ENCODE measurements around the gene WDR6.

DNA sequence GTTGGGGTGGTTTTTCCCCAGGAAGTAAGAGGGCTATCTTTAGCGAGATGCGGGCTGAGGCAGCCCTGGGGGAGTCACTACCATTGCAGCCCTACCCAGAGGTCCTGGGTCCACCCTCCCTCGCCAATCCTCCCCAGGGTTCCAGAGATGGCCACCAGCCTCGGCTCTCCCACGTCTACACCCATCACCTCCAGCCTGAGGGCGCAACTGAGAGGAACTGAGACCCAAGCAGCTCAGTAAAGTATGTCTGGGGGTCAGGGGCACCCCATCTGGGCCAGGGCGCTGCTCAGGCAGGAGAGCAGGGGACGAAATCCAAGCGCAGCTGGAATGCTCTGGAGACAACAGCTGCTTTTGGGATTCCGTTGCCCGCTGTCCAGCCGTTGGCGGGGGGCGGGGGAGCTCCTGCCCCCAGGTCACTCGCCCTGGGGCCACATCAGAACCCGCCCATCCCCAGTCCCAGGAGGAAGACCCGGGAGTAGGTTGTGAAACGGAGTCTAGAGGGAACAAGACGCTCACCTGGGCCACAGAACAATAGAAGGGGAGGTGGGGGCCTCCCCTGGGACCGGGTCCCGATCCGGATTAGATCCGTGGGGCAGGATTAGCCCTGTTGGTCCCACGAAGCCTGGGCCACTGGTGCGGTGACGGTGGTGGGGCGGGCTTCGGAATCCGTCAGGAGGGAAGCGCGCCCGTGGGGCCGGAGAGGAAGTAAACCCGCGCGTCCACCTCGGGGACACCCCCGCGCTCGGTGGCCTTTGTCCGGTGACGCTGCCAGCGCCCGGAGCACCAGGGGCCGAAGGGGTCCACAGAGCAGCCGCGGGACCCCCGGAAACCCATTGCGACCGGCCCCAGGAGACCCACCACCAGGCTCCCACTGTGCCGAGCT lies 13.4 kb downstream of the WDR6 start:
- TF ChIP-seq, protein P1, sequence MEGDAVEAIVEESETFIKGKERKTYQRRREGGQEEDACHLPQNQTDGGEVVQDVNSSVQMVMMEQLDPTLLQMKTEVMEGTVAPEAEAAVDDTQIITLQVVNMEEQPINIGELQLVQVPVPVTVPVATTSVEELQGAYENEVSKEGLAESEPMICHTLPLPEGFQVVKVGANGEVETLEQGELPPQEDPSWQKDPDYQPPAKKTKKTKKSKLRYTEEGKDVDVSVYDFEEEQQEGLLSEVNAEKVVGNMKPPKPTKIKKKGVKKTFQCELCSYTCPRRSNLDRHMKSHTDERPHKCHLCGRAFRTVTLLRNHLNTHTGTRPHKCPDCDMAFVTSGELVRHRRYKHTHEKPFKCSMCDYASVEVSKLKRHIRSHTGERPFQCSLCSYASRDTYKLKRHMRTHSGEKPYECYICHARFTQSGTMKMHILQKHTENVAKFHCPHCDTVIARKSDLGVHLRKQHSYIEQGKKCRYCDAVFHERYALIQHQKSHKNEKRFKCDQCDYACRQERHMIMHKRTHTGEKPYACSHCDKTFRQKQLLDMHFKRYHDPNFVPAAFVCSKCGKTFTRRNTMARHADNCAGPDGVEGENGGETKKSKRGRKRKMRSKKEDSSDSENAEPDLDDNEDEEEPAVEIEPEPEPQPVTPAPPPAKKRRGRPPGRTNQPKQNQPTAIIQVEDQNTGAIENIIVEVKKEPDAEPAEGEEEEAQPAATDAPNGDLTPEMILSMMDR (IDR thresholded peaks at IDR 0.05; ENCODE audit: low read depth, low read length), result no peak
- TF ChIP-seq POLR2A (IDR thresholded peaks at IDR 0.05; ENCODE audit: extremely low read depth, insufficient read length), result no peak

Measured in NB4 (cell line).